Measurements from ENCODE around the gene NDST3. TPM values are rescaled to one million over a fixed set of nuclear protein-coding genes. Genes with fewer than 3 reads are reported as not detected.

Gene NDST3
- total RNA-seq: not detected

DNA sequence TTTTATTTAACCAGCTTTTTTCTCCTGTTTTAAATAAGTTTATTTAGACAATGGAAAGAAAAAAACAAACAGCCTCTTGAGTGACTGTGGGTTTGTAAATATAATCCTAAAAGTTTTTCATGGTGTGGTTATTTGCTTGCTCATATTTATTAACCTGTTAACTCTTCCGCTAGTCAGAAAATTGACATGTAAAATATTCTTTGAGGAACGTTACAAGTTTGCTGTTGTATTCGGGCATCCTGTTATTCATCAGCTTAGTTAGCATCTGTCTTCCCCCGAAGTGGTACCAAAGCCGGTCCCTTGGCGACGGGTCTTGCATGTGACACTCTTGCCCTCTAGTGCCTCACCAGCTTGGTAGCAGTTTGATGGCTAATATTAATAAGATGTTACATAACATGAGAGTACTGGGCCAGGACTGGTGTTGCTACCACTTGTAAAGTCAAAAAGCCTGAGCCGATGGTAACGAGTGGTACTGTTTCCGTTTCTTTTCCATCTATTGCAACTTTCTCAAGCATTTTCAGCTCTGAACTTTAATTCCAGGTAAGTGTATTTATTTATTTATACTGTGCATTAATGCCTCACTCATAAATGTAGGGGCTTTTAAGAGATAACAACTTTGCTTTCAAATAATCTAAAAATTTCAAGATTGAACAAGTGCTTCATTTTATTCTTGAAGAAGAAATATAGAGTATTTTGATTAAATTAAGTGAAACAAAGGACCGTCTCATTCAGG, at the start of gene NDST3:
TSS of gene NDST3 (plus strand) at position 434 of the 733 bp plus-strand sequence. CDS start 19,425 bp downstream, outside the sequence.
- Mint-ChIP-seq H3K27me3 (peaks cover 28% of the 10 kb centered on the region), H3K4me3 (peak within 1 kb of the TSS; percentile 24), H3K36me3 (ENCODE audit: low read depth) (no peaks in the 10 kb centered on the region), H3K9me3 (no peaks in the 10 kb centered on the region), H3K4me1 (ENCODE audit: low read depth) (peaks cover 6% of the 10 kb centered on the region), H3K27ac (no peak within 1 kb of the TSS)
- ChIA-PET POLR2A (no interaction called here), CTCF (interaction anchor here (0.6 kb wide), 1 partner anchor 231 kb away, joined by 3 read pairs; no protein-coding TSS in a partner anchor)
- intact Hi-C loops (cut with micrococcal nuclease): no loop called here
- TF ChIP-seq, protein P1, sequence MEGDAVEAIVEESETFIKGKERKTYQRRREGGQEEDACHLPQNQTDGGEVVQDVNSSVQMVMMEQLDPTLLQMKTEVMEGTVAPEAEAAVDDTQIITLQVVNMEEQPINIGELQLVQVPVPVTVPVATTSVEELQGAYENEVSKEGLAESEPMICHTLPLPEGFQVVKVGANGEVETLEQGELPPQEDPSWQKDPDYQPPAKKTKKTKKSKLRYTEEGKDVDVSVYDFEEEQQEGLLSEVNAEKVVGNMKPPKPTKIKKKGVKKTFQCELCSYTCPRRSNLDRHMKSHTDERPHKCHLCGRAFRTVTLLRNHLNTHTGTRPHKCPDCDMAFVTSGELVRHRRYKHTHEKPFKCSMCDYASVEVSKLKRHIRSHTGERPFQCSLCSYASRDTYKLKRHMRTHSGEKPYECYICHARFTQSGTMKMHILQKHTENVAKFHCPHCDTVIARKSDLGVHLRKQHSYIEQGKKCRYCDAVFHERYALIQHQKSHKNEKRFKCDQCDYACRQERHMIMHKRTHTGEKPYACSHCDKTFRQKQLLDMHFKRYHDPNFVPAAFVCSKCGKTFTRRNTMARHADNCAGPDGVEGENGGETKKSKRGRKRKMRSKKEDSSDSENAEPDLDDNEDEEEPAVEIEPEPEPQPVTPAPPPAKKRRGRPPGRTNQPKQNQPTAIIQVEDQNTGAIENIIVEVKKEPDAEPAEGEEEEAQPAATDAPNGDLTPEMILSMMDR (IDR thresholded peaks at IDR 0.05): no peak
- ATAC-seq (peak; percentile 66), DNase-seq (peak; percentile 40)

DNA sequence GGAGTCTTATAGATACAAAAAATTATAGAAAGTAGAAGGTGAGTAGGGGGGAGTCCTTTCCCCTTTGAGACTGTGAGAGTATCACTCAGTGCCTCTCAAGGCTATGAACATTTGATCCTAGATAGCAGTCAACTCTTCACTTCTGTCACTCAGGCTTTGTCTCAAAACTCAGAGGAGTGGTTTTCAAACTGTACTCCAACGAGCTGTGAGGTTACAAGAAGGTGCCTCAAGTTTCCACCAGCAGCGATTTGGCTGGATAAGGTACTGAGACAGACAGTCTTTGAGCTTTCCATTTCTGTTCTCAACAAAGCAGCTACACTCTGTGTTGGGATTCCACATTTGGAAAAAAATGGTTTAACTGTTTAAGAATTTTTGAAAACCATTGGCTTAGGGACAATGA, 48.0 kb upstream of the NDST3 start:
- intact Hi-C loops (cut with micrococcal nuclease): no loop called here
- H3K4me3 Mint-ChIP-seq: no peak overlapping the region
- ChIA-PET CTCF (no interaction called here), POLR2A (no interaction called here)
- H3K4me1 Mint-ChIP-seq (ENCODE audit: low read depth): no peaks in the 10 kb centered on the region
- no peak for ATAC-seq
- no peak overlapping the region for H3K27ac Mint-ChIP-seq
- H3K27me3 Mint-ChIP-seq: peaks cover 2% of the 10 kb centered on the region
- no peak for DNase-seq
- no peaks in the 10 kb centered on the region for H3K36me3 Mint-ChIP-seq (ENCODE audit: low read depth)
- TF ChIP-seq, protein P1 (IDR thresholded peaks at IDR 0.05): no peak
- H3K9me3 Mint-ChIP-seq: no peaks in the 10 kb centered on the region

DNA sequence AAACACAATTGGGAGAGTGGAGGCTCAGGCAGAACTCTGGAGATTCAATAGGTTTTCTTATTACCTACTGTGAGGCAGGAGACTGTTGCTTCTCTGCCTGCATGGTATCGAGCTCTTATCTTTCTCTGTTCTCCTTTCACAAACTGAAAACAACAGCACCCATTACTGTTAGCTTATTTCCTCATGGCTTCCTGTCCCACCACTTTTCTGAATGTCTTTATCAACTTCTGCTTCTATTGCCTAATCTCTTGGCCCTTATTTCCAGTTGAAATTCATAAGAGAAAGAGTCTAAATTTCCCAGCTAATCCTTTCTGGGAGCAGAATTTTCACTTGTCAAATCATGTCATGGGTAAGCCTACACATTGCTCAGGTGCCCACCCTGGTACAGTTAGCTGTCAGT, 46.8 kb upstream of the NDST3 start:
- DNase-seq: no peak
- no peak overlapping the region for H3K27ac Mint-ChIP-seq
- TF ChIP-seq, protein P1 (IDR thresholded peaks at IDR 0.05): no peak
- H3K9me3 Mint-ChIP-seq: no peaks in the 10 kb centered on the region
- H3K4me3 Mint-ChIP-seq: no peak overlapping the region
- H3K27me3 Mint-ChIP-seq: peaks cover 2% of the 10 kb centered on the region
- ChIA-PET POLR2A (no interaction called here), CTCF (interaction anchor here (1.4 to 1.5 kb wide), 2 partner anchors 19 to 24 kb away, joined by 3 to 5 read pairs; no protein-coding TSS in a partner anchor)
- H3K36me3 Mint-ChIP-seq (ENCODE audit: low read depth): no peaks in the 10 kb centered on the region
- intact Hi-C loops (cut with micrococcal nuclease): no loop called here
- no peaks in the 10 kb centered on the region for H3K4me1 Mint-ChIP-seq (ENCODE audit: low read depth)
- ATAC-seq: no peak

GRCh38 chr4:117996891-117997290, 37.4 kb upstream of the NDST3 start:
- intact Hi-C loops (cut with micrococcal nuclease): no loop called here
- no peaks in the 10 kb centered on the region for H3K36me3 Mint-ChIP-seq (ENCODE audit: low read depth)
- DNase-seq: no peak
- CTCF ChIA-PET: no interaction called here
- POLR2A ChIA-PET: no interaction called here
- no peak overlapping the region for H3K27ac Mint-ChIP-seq
- no peak for ATAC-seq
- H3K9me3 Mint-ChIP-seq: no peaks in the 10 kb centered on the region
- H3K4me3 Mint-ChIP-seq: no peak overlapping the region
- TF ChIP-seq, protein P1 (IDR thresholded peaks at IDR 0.05): no peak
- no peaks in the 10 kb centered on the region for H3K27me3 Mint-ChIP-seq
- H3K4me1 Mint-ChIP-seq (ENCODE audit: low read depth): no peaks in the 10 kb centered on the region

- no peak overlapping the region for H3K4me3 Mint-ChIP-seq
- TF ChIP-seq, protein P1 (IDR thresholded peaks at IDR 0.05): no peak
- no peaks in the 10 kb centered on the region for H3K9me3 Mint-ChIP-seq
- ChIA-PET POLR2A (no interaction called here), CTCF (interaction anchor here (1.5 kb wide), 1 partner anchor 20 kb away, joined by 3 read pairs; no protein-coding TSS in a partner anchor)
- intact Hi-C loops (cut with micrococcal nuclease): no loop called here
- H3K27me3 Mint-ChIP-seq: no peaks in the 10 kb centered on the region
- no peaks in the 10 kb centered on the region for H3K36me3 Mint-ChIP-seq (ENCODE audit: low read depth)
- H3K4me1 Mint-ChIP-seq (ENCODE audit: low read depth): no peaks in the 10 kb centered on the region
- DNase-seq (no peak), ATAC-seq (no peak)
- H3K27ac Mint-ChIP-seq: no peak overlapping the region
Measured at GRCh38 chr4:118004088-118004487, 30.2 kb upstream of the NDST3 start.

Data from activated CD8-positive, alpha-beta T cell treated with anti-CD3 and anti-CD28 coated beads for 36 hours (primary cell).